ENCODE results near the gene BORCS6. TPM values are rescaled to one million over a fixed set of nuclear protein-coding genes. Genes with fewer than 3 reads are reported as not detected.

The BORCS6 gene
- total and polyA plus RNA-seq, 2 of the 13 experiments (the other 11 are each of a cell fraction or from before 2014, with no cell fraction given), result 2.0 to 5.1 TPM

GRCh38 chr17:8209907-8210760 is 20.2 kb upstream of the BORCS6 start, which contains the start of gene AURKB (continued):
- TF ChIP-seq, protein P1, sequence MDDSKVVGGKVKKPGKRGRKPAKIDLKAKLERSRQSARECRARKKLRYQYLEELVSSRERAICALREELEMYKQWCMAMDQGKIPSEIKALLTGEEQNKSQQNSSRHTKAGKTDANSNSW (CRISPR knock-in tag; IDR thresholded peaks at IDR 0.05; ENCODE audit: borderline replicate concordance), result no peak
- TF ChIP-seq ZNF768 (CRISPR knock-in tag; IDR thresholded peaks at IDR 0.05) (no peak), ETV5 (CRISPR knock-in tag; IDR thresholded peaks at IDR 0.05; ENCODE audit: borderline replicate concordance) (no peak), SNAPC5 (CRISPR knock-in tag; IDR thresholded peaks at IDR 0.05; ENCODE audit: borderline replicate concordance) (peak; percentile 72; the same call in 1 of the 2 replicates), ZNF3 (CRISPR knock-in tag; IDR thresholded peaks at IDR 0.05) (no peak), ZNF333 (CRISPR knock-in tag; IDR thresholded peaks at IDR 0.05; ENCODE audit: borderline replicate concordance) (0 out of 2 replicates have a peak, but pooled peaks have one; percentile 68), TAF1 (CRISPR knock-in tag; IDR thresholded peaks at IDR 0.05) (peak; percentile 88; the same call in 1 of the 2 replicates), ZNF607 (CRISPR knock-in tag; IDR thresholded peaks at IDR 0.05; ENCODE audit: borderline replicate concordance) (peak; percentile 82), GTF2F1 (IDR thresholded peaks at IDR 0.05; ENCODE audit: low read length) (no peak), ZNF567 (CRISPR knock-in tag; IDR thresholded peaks at IDR 0.05; ENCODE audit: borderline replicate concordance) (no peak; the same call in 1 of the 2 replicates), NR2F1 (CRISPR knock-in tag; IDR thresholded peaks at IDR 0.05) (no peak), CEBPZ (IDR thresholded peaks at IDR 0.05; ENCODE audit: low read length) (no peak)
- TF ChIP-seq, protein P2, sequence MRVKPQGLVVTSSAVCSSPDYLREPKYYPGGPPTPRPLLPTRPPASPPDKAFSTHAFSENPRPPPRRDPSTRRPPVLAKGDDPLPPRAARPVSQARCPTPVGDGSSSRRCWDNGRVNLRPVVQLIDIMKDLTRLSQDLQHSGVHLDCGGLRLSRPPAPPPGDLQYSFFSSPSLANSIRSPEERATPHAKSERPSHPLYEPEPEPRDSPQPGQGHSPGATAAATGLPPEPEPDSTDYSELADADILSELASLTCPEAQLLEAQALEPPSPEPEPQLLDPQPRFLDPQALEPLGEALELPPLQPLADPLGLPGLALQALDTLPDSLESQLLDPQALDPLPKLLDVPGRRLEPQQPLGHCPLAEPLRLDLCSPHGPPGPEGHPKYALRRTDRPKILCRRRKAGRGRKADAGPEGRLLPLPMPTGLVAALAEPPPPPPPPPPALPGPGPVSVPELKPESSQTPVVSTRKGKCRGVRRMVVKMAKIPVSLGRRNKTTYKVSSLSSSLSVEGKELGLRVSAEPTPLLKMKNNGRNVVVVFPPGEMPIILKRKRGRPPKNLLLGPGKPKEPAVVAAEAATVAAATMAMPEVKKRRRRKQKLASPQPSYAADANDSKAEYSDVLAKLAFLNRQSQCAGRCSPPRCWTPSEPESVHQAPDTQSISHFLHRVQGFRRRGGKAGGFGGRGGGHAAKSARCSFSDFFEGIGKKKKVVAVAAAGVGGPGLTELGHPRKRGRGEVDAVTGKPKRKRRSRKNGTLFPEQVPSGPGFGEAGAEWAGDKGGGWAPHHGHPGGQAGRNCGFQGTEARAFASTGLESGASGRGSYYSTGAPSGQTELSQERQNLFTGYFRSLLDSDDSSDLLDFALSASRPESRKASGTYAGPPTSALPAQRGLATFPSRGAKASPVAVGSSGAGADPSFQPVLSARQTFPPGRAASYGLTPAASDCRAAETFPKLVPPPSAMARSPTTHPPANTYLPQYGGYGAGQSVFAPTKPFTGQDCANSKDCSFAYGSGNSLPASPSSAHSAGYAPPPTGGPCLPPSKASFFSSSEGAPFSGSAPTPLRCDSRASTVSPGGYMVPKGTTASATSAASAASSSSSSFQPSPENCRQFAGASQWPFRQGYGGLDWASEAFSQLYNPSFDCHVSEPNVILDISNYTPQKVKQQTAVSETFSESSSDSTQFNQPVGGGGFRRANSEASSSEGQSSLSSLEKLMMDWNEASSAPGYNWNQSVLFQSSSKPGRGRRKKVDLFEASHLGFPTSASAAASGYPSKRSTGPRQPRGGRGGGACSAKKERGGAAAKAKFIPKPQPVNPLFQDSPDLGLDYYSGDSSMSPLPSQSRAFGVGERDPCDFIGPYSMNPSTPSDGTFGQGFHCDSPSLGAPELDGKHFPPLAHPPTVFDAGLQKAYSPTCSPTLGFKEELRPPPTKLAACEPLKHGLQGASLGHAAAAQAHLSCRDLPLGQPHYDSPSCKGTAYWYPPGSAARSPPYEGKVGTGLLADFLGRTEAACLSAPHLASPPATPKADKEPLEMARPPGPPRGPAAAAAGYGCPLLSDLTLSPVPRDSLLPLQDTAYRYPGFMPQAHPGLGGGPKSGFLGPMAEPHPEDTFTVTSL (CRISPR knock-in tag; IDR thresholded peaks at IDR 0.05; ENCODE audit: borderline replicate concordance), result no peak
- TF ChIP-seq, protein P3, sequence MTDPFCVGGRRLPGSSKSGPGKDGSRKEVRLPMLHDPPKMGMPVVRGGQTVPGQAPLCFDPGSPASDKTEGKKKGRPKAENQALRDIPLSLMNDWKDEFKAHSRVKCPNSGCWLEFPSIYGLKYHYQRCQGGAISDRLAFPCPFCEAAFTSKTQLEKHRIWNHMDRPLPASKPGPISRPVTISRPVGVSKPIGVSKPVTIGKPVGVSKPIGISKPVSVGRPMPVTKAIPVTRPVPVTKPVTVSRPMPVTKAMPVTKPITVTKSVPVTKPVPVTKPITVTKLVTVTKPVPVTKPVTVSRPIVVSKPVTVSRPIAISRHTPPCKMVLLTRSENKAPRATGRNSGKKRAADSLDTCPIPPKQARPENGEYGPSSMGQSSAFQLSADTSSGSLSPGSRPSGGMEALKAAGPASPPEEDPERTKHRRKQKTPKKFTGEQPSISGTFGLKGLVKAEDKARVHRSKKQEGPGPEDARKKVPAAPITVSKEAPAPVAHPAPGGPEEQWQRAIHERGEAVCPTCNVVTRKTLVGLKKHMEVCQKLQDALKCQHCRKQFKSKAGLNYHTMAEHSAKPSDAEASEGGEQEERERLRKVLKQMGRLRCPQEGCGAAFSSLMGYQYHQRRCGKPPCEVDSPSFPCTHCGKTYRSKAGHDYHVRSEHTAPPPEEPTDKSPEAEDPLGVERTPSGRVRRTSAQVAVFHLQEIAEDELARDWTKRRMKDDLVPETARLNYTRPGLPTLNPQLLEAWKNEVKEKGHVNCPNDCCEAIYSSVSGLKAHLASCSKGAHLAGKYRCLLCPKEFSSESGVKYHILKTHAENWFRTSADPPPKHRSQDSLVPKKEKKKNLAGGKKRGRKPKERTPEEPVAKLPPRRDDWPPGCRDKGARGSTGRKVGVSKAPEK (CRISPR knock-in tag; IDR thresholded peaks at IDR 0.05; ENCODE audit: borderline replicate concordance), result no peak

All from HepG2 (cell line).